GM21423 (cell line): Measurements from ENCODE around the gene KCNQ1.

Experiments
- ATAC-seq: cut with Tn5 transposase; IDR thresholded peaks from one replicate; pipeline ENCODE4 v1.9.1; 2021; ENCODE audit warnings: mild to moderate bottlenecking, moderate library complexity; ENCODE audit not compliant: unreplicated experiment

KCNQ1 gene

DNA sequence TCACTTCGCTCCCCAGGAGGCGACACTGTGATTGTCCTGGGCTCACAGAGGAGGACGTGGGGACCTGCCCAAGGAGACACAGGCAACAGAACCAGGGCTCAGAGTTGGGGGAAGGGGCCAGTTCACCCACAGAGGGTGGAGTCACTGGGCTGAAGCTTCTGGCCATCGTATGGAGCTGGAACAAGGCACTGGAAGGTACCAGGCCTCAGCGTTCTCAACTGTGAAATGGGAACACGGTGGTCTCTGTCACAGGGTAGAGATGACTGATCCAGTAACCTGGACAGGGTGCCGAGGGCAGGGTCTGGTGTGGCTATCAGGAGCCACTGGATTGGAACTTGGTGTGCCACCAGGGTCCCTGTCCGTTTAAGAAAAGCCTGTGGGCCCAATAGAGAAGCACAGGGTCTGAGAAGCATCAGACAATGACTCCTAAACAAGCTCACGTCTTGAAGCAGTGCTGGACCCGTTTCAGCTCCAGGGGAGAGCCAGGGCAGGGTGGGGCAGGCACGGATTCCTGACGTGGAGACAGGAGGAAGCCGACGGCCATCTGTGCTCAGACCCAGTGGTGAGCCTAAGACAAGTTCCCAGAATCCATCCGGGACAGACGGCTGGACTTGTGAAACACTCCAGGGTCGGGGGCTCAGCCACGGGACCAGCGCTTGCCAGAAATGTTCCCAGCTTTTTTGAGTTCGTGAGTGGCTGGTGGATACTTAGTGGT lies 280.0 kb downstream of the KCNQ1 start:
- no peak for ATAC-seq

DNA sequence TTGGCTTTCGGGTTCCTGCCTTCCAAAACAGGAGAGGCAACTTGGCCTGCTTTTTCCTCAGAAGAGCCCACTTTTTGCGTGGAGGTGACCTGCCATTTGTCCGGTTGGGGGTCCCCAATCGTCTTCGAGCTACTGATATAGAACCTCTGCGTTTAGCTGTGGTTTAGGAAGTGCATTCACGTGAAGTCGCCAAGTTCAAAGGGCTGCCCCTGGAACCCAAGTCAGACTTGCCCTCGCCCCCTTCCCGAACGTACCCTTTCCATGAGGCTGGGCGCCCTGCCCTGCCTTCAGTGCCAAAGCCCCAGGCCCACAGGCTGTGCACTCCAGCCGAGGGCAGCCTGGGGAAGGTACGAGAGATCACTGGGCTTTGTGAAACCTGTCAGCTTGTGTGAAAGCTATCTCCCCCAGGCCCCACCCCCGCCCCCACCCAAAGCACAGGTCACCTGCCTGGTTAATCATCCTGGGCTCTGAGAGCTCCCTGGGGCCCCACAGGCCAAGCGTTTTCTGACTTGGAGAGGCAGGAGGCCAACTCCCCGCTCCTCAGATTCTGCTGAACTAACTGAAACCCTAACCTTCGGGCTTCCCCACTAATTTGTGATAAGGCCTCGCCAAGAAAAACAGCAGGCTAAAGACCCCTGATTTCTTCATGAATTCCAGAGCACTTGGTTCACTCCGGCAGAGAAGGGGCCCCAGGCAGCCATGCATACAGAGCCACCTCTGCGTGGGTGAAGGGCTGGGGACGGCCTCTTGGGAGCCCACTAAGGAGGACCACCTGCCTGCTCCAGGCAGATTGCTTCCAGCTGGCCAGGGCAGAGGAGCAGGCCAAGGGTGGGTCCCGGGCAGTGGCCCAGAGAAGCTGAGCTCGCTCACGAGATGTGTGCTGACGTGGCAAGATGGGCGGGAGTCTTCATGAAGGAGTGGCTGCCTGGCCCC lies 280.8 kb downstream of the KCNQ1 start:
- ATAC-seq: no peak

DNA sequence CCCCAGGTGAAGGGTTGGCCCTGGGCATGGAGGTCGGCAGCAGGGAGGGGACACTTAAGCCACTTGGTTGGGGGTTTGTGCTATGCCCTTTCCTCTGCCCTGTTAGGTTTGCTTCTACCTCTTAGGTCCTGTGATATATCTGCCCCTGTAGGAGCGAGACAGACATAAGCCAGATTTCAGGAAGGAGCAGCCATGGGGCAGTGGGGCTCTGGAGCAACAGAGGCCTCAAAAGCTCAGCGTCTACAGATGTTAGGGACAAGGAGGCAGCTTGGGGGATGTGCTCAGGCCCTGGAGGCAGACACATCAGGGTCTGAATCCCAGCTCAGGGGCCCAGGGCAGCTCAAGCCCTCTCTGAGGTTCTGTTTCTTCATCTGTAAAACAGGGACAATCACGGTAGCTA lies 282.2 kb downstream of the KCNQ1 start:
- no peak for ATAC-seq

DNA sequence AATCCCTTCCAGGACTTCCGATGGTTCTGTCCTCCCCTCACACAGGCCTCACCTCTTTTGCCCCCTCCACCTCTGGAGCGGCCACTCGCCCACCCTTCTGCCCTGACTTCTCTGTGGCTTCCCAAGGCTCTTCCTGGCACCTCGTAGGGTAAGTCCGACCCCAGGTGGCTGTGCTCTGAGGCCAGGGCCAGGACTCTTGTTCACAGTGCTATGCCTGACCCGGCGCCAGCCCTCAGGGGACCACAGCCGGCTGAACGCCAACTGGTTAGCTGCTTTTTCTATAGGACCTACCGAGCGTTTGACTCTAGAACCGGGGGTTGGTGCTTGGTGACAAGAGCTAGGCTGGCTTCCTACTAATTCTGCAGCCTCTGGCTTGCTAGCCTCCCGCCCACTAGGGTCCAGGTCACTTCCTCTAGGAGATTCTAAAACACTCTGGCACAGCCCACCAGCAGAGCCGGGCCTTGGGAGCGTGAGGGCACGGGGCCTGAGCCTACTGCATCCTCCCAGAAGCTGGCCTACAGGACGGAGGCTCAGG lies 283.4 kb downstream of the KCNQ1 start:
- no peak for ATAC-seq

DNA sequence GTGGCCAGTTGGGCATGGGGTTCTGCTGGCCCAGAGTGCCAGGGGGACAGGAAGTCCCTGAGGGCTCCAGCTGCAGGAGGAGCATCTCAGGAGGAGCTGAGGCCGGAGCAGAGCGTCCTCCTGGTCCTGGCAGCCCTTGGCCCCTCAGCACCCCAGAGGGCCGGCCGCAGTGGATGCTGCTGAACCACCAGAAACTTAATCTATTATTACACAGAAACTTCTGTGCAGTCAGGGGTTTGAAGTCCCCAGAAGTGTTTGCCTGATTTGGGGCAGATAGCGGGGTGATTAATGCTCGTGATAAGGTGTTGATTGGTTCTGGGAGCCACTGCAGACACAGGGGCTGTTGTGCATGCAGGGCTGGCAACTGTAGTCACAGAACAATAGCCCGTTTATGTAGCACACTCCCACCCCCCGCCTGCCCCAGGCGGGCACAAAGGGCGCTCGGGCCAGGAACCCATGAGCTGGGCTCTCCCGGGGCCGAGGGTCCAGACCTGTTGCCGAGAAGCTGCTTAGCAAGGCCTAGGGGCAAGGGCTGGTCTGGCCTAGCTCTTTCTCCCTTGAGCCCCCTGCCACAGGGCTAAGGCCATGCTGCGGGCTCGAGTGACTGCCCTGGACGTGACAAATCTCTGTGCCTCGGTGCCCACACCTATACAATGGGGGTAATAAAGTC lies 284.0 kb downstream of the KCNQ1 start:
- no peak for ATAC-seq

DNA sequence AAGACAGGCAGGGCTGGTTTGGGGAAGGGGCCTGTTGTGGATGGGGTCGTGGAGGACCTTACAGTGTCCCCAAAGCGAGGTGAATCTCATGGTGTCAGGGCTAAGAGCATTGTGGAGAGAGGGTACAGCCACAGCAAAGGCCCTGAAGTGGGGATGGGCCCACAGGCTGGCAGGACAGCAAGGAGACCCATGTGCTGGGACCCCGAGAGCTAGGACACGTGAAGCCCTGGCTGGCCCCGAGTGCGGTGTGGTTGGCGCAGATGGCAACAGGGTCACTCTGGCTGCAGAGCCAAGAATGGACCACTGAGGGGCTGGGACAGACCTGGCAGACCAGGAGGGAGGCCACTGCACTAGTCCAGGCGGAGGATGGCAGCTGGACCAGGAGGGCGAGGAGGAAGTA lies 285.0 kb downstream of the KCNQ1 start:
- ATAC-seq: no peak

DNA sequence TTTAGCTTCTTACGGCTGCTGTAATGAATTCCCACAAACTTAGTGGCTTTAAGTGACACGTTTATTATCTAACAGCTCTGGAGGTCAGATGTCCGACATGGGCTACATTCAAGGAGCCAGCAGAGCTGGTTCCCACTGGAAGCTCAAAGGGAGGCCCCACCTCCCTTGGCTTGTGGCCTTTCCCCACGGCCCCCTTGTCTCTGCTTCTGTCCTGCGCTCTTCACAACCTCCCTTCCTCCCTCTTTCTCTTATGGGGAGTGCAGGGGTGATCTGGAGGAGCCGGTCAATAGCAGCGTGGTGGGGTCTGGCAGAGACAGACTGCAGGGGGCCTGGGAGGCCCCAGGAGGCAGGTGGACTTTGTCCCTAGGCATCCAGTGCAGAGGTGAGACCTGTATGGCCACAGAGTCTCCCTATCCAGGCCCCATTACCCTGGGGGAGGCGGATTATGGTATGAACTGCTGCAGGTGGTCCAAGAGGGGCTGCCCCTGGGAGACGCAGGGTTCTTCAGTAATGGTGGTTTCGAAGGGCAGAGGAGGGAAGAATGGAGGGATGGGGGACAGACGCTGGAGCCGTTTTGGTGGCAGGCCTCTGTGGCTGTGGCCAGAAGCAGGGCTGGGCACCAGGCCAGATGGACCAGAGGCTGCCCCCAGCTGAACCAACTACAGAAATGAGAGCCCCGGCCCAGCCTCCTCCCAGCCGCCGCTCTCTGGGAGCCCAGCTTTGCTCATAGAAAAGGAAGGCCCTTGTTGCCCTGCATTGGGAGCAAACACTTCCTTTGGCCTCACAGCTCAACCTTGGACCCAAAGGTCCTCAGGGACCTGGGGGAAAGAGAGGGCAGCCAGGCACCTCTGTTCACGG lies 285.7 kb downstream of the KCNQ1 start:
- no peak for ATAC-seq

DNA sequence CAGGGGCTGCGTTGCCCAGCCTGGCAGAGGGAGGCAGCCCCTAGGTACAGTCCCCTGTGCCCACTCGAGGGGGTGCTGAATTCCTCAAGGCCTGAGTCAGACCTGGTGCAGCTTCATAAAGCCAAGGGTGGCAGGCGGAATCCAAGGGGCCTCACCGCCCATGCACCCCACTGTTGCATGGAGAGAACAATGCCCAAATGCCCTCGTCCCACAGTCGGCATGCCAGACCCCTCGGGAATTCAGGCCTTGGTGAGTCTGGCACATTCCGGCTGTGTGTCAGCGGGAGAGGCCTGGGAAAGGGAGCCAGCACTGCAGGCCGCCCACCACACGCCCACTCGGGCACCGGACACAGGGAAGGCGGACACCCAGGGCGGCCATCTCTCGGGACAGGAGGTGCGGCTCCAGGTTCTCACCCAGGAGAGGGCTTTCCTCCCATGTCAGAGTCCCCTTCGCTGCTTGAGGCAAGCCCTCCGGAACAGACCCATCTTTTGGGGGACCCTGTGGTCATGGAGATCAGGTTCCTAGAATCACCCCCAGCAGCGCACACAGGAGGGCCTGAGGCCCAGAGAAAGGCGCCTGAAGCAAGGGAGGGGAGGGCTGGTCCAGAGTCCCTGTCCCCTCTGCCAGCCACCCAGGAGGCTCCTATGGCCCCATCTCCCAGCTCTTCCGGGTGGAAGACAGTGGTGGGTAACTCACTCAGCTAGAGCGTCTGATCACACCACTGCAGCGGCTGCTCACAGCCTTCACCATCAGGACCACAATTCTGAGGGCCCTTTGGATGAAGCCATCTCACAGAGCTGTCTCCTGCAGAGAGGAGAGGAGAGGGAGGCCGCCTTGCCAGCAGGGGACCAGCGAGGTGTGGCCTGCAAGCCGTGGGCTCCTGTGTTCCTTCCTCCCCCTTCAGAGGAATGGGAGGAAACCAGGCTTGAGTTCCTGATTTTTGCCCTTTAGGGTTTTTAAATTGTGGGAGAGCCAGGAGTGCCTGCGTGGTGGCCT lies 286.6 kb downstream of the KCNQ1 start:
- ATAC-seq: no peak

DNA sequence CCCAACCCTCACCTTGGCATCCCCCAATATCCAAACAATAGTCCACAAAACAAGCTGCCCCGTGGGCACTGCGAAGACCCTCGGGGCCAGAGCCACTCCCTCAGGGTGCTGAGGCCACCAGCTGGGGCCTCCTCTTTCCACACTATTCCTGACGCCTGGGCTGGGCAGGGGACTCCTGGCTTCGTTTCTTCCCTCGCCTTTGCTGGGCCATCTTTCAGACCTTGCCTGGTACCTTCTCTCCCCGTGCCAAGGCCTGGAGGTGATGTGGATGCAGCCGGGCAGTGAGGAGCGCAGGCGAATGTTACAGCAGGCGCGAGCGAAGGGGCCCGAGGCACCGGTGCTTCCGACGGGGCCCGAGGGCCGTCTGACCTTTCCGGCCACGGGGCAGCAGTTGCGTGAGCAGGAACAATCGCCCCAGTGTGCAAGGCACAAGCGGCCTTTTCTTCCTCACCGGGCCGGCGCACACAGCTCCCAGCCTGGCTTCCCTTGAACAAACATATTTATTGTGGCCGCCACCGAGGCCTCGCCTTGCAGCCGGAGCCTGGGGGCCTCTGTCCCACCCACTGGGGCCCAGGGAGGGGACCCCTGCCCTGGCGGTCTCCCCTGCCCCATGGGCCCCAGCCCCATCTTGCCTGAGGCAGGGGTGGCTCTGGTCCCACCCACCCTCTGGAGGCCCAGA lies 287.6 kb downstream of the KCNQ1 start:
- ATAC-seq: no peak

DNA sequence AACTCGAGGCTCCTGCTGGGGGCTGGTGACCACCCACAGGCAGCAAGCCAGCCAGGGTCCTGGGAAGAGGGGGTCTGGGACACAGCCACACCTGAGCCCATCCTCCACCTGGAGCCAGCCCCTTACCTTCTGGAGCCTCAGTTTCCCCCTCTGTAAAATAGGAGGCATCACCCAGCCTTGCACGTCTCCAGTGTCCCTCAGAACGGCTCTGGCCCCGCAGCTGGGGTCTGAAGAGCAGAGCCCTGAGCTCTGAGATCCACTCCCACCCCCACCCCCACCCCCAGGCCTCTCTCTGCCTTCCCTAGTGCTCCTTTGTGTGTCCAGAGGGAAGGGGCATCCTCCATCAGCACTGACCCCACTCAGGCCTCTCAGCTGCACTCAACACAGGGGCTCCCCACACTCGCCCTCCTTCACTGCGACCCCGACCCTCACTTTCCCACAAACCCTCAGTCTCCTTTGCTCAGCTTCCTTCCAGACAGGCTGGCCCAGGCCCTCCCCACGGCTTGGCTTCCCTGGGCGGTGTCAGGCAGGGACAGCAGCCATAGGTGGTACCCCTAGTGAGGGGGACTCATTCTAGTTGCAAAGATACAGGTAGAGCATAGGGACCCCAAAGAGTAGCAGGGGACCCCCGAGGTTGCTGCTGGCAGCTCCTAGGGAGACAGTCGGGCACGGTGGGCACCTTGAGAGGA lies 288.3 kb downstream of the KCNQ1 start:
- no peak for ATAC-seq

DNA sequence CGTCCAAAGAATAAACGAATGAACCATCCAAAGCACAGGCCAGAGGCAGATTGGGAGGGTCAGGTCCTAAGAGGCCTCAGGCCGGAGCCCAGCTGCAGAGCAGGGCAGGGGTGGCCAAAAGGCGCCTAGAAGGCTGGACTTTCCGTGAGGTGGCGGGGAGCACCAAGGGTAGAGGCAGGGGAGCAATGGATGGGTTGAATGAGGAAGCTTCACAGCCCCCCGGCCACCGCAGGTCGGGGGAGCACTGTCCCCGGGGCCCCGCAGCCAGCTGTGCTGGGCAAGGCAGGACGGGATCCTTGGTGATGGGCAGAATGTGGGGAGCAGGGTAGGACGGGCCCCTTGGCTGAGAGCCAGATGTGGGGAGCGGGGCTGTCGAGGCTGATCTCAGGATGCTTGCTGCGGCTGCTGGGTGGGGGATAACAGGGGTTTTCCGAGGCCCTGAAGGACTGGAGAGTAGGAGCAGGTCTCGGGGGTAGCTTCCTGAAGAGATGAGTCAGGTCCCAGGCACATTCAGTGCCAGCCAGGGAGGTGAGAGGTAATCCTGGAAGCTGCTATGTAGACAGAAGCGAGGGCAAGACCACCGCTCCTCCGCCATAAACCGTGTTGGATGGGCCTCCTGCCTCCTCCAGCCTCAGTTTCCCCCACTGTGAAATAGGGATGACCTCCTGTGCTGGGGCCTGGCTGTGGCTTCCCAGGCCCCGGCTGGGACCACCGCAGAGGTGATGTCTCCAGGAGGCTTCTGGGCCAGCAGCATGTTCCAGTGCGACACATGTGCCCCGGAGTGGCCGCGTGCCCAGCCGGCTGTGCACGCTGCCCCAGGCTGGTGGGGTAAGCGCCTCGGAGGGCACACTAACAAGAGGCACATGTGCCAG lies 289.6 kb downstream of the KCNQ1 start:
- ATAC-seq: no peak

DNA sequence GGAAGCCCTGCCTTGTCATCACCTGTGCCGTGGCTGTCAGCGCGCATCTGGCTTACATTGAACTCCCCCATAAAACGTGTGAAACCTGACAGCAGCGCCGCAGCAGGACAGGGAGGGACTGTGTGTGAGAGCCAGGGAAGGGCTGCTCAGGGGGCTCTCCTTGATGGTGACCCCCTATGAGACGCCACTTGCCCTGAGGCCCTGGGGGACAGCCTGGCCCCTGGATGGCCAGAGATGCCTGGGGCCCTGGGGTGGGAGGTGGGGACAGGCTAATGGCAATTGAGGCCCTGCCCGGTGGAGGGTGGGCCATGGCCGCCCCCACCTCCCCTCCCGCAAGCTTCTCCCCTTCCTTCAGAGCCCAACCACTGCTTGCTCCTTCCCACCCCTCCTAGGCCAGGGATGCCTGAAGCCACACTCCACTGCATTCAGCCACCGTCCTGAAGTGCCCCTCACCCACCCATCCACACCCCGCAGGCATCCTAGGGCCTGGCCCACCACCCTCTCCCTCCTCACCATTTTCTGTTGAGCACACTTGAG lies 290.3 kb downstream of the KCNQ1 start:
- ATAC-seq: no peak

DNA sequence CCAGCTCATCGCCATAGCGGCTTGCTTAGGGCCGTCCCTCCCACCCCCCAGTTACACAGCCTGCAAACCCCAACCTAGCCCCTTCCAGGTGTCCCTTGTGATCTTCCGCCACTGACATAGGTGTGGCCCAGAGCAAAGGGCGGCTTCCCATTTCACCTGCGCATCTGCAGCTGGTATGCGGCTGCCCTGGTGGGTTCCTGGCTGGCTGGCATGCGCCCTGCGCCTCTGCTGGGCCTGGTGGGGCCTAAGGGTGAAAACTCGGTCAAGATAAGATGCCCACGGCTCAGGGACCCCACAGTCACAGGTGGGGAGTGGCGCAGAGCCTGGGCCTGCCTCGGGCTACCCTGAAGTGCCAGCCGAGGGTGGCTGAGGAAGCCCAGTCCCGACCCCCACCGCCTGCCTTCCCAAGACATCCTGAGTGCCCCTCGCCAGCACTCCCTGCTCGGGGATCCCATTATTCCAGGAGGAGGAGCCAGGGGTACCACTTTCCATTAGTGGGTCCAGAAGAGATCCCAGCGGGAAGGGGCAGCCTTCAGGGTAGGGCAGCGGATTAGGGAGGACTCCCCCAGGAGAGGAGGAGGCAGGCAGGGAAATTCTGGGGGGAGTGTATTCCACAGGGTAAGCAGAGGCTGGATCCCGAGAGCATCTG lies 291.9 kb downstream of the KCNQ1 start:
- no peak for ATAC-seq

DNA sequence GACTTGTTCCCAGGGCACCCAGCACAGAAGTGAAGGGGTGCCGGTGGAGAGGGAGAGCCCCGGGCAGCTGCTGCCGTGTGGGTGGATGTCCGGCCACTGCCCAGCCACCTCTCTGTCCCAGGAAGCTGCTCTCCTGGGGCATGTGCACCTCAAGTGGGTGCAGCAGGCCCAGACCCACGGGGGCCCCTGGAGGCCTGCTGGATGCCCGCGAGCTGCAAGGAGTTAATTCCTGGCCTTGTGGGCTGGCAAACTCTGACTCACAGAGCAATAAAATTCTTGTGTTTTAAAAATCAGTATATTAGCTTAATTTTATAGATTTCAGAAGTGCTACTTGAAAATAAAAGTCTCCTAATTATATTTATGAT lies 292.4 kb downstream of the KCNQ1 start:
- ATAC-seq: no peak

DNA sequence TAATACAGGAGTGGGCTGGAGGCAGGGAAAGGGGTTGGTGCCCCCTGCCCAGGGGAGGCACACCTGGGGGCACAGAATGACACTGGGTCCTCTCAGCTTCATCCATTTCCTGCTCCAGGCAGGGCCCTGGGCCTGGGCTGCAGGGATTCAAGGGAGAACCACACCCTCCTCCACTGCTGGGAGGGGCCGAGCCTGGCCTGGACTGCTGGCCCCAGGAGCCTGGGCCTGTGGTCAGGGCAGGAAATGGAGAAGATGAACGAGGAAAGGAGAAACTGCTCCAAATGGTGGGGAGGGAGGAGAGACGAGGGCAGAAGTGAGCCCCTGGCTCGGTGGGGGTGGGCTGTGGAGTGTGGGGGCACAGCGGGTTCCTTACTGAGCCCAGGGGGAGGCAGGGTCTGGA lies 293.1 kb downstream of the KCNQ1 start:
- no peak for ATAC-seq
